PC-9 (cell line): ENCODE measurements around the gene KLHL15. TPM values are rescaled to one million over a fixed set of nuclear protein-coding genes. Genes with fewer than 3 reads are reported as not detected.
"Not testable (repeated sequence)": the region's sequence is repeated elsewhere in the genome, so short reads cannot be mapped to it uniquely, and the experiment has no call there.

ENCODE experiments used
- BruUV-seq: library from RNA; stranded (reverse); fragments of 400-500 nt; replicated peaks from 2 replicates; lab custom pipeline; 2021; lab: Mats Ljungman, UMichigan
- CTCF ChIA-PET: fragments of 300-600 bp; sonication (Branson Sonifier 250); formaldehyde crosslinking; loops from one replicate; lab custom pipeline; 2022; ENCODE audit warnings: antibody characterized with exemption; lab: Charles Lee
- POLR2A ChIA-PET: fragments of 300-600 bp; sonication (Branson Sonifier 250); formaldehyde crosslinking; loops from one replicate; lab custom pipeline; 2022; ENCODE audit warnings: antibody characterized with exemption; ENCODE audit not compliant: unreplicated experiment; lab: Charles Lee
- DNase-seq, 2 experiments: peaks; one replicate each; pipeline versions ENCODE4 v3.0.0 to v3.0.0-alpha.2; 2015 to 2022; ENCODE audit warnings: mixed read lengths in 1 of 2
- H2AFZ ChIP-seq: fragments of 200-600 bp; sonication (generic); 2 replicates; pipeline ENCODE4 v1.8.1; 2017; ENCODE audit warnings: antibody characterized with exemption
- H3F3A ChIP-seq: fragments of 200-600 bp; sonication (generic); 2 replicates; pipeline ENCODE4 v1.8.1; 2017; ENCODE audit warnings: antibody characterized with exemption, mild to moderate bottlenecking, low read depth; ENCODE audit not compliant: insufficient read depth
- H3K27ac ChIP-seq: fragments of 200-600 bp; sonication (generic); 2 replicates; pipeline ENCODE4 v1.6.1; 2016; ENCODE audit warnings: mixed run types
- H3K27me3 ChIP-seq: fragments of 200-600 bp; sonication (generic); 2 replicates; pipeline ENCODE4 v1.6.1; 2016; ENCODE audit warnings: low read depth, mixed run types; ENCODE audit not compliant: insufficient read depth
- H3K36me3 ChIP-seq: fragments of 200-600 bp; sonication (generic); 2 replicates; pipeline ENCODE4 v1.6.1; 2016; ENCODE audit warnings: low read depth, mixed run types
- H3K4me1 ChIP-seq: fragments of 200-600 bp; sonication (generic); replicated peaks from 2 replicates; pipeline ENCODE4 v1.6.1; 2016; ENCODE audit warnings: mixed run types; ENCODE audit not compliant: insufficient read depth
- H3K4me2 ChIP-seq: fragments of 200-600 bp; sonication (generic); 2 replicates; pipeline ENCODE4 v1.6.1; 2017; ENCODE audit warnings: mixed run types
- H3K4me3 ChIP-seq: fragments of 200-600 bp; sonication (generic); 2 replicates; pipeline ENCODE4 v1.6.1; 2016; ENCODE audit warnings: mixed run types
- H3K79me2 ChIP-seq: fragments of 200-600 bp; sonication (generic); 2 replicates; pipeline ENCODE4 v1.6.1; 2017; ENCODE audit warnings: low read depth, mixed run types
- H3K9me2 ChIP-seq: fragments of 200-600 bp; sonication (generic); 2 replicates; pipeline ENCODE4 v1.8.1; 2017; ENCODE audit warnings: mild to moderate bottlenecking; ENCODE audit not compliant: insufficient read depth
- H3K9me3 ChIP-seq: fragments of 200-600 bp; sonication (generic); 2 replicates; pipeline ENCODE4 v1.8.1; 2016; ENCODE audit warnings: low read depth; ENCODE audit not compliant: insufficient read depth
- H4K20me1 ChIP-seq: fragments of 200-600 bp; sonication (generic); 2 replicates; pipeline ENCODE4 v1.8.1; 2017; ENCODE audit not compliant: insufficient read depth
- EZH2 ChIP-seq: fragments of 200-600 bp; sonication (generic); IDR thresholded peaks from 2 replicates; pipeline ENCODE4 v1.8.0; 2017; ENCODE audit warnings: antibody characterized with exemption, low read depth
- intact Hi-C: fragments of 100-400 bp; cut with micrococcal nuclease; formaldehyde crosslinking; loops from one replicate; pipeline ENCODE4 v1.10.0; 2022; ENCODE audit not compliant: unreplicated experiment
- total RNA-seq: library from RNA; stranded (reverse); gene quantifications from 2 replicates; pipeline ENCODE4 v1.2.3, GENCODE V29; 2021
- TF ChIP-seq, protein P1 (sequence below): fragments of 200-600 bp; sonication (generic); conservative IDR thresholded peaks from 2 replicates; pipeline ENCODE4 v1.6.1; 2017; ENCODE audit warnings: mixed run types, antibody characterized with exemption, mild to moderate bottlenecking, moderate library complexity

KLHL15 gene
- total RNA-seq, 1 experiment from 2014 or later: 3.7 TPM

DNA sequence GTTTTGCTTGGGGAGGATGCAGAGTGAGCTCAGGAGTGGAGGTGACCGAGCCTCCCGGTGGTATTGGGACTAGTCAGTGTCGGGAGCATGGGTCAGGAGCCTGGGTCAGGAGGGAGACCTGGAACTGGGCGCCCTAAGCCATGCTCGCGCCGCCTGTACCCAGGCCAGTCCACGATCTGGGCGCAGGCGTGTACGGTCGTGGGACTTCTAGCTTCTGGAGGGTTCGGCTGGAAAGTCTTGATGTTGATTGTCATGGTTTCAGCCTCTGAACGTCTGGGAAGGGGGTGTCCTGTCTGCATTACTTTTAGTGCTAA is 28.0 kb upstream of the KLHL15 start:
- ChIA-PET POLR2A (interaction anchor here (1.3 kb wide), 1 partner anchor 28 kb away, joined by 10 read pairs; the partner anchor contains the start of gene KLHL15), CTCF (interaction anchor here (0.6 kb wide), 1 partner anchor 146 kb away, joined by 3 read pairs; no protein-coding TSS in a partner anchor)
- TF ChIP-seq, protein P1, sequence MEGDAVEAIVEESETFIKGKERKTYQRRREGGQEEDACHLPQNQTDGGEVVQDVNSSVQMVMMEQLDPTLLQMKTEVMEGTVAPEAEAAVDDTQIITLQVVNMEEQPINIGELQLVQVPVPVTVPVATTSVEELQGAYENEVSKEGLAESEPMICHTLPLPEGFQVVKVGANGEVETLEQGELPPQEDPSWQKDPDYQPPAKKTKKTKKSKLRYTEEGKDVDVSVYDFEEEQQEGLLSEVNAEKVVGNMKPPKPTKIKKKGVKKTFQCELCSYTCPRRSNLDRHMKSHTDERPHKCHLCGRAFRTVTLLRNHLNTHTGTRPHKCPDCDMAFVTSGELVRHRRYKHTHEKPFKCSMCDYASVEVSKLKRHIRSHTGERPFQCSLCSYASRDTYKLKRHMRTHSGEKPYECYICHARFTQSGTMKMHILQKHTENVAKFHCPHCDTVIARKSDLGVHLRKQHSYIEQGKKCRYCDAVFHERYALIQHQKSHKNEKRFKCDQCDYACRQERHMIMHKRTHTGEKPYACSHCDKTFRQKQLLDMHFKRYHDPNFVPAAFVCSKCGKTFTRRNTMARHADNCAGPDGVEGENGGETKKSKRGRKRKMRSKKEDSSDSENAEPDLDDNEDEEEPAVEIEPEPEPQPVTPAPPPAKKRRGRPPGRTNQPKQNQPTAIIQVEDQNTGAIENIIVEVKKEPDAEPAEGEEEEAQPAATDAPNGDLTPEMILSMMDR: no peak
- no peak for TF ChIP-seq EZH2
- intact Hi-C loops: loop anchor here (2.0 kb wide), 1 partner anchor 272 kb away; the partner anchor contains the start of gene SAT1
- H3K9me3 ChIP-seq: no peaks in the 10 kb centered on the region
- peak overlapping the region; percentile 66; the same call in 1 of the 2 replicates for H2AFZ ChIP-seq
- H3K4me3 ChIP-seq: no peak overlapping the region
- H3K79me2 ChIP-seq: peaks cover 27% of the 10 kb centered on the region
- TSS peak; percentile 72 for BruUV-seq
- H3K27ac ChIP-seq: no peak overlapping the region; the same call in 1 of the 2 replicates
- H4K20me1 ChIP-seq: peaks cover 16% of the 10 kb centered on the region
- H3K9me2 ChIP-seq: no peaks in the 10 kb centered on the region
- H3K4me2 ChIP-seq: no peak overlapping the region
- no peak for DNase-seq
- H3K36me3 ChIP-seq: peaks cover 25% of the 10 kb centered on the region
- peaks cover 10% of the 10 kb centered on the region; the same call in 1 of the 2 replicates for H3K4me1 ChIP-seq
- peaks cover 16% of the 10 kb centered on the region for H3F3A ChIP-seq
- no peaks in the 10 kb centered on the region for H3K27me3 ChIP-seq

DNA sequence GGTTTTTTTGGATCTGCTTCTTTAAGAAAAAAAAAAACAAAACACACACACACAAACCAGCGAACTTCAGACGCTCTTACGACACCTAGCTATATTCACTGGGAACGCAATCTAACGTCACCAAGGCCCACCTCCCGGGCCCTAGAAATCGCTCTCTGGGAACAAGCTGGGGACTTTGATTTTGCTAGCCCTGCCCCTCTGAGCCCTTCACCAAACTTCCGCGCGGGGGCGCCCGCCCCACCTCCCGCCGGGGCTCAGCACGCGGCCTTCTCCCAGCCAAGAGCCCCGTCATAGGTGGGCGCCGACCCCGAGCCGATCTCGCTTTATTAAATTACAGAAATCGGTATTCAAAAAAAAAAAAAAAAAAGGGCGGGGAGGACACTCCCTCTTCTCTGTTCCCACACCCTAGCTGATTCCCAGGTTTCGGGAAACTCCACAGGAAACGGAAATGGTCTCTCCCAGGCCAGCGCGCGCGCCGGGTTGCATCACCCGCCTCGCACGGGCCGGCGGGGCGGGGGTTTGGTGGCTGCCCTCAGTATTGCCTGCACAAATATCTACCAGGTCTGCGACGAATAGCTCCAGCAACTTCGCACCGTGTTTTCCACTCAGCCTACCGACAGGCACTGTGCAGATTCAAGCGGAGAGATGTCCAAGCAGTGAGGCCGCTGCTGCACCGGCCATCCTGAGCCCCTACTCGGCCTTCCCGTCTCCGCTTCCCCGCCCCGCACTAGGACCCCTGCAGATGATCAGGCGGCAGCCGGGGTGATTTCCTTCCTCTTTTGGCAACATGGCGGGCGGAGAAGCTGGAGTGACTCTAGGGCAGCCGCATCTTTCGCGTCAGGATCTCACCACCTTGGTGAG is 27.4 kb upstream of the KLHL15 start, which contains the start of gene EIF2S3:
Gene EIF2S3 (plus strand): TSS at position 775 of the 861 bp plus-strand sequence. CDS start 13 bp downstream, at position 788.
- peaks cover 10% of the 10 kb centered on the region; the same call in 1 of the 2 replicates for H3K4me1 ChIP-seq
- ChIA-PET CTCF (interaction anchor here (0.6 to 1.3 kb wide), 5 partner anchors 29 to 387 kb away, joined by 3 to 20 read pairs (median 6); partner anchors contain the start of gene PRDX4), POLR2A (interaction anchor here (0.6 to 1.3 kb wide), 5 partner anchors 27 to 311 kb away, joined by 4 to 28 read pairs (median 9); partner anchors contain the start of genes ACOT9 and KLHL15)
- H3K27ac ChIP-seq: no peak within 1 kb of the TSS; the same call in 1 of the 2 replicates
- H3K9me3 ChIP-seq: no peaks in the 10 kb centered on the region
- no peaks in the 10 kb centered on the region for H3K27me3 ChIP-seq
- H3K9me2 ChIP-seq: no peaks in the 10 kb centered on the region
- intact Hi-C loops: loop anchor here (1.0 to 2.0 kb wide), 5 partner anchors 29 to 312 kb away; partner anchors contain the start of genes CXorf58, SAT1 and ZFX
- H4K20me1 ChIP-seq: peaks cover 10% of the 10 kb centered on the region
- peak; percentile 87 to 88 for DNase-seq
- BruUV-seq: TSS peak; percentile 83
- peaks cover 21% of the 10 kb centered on the region for H3K79me2 ChIP-seq
- H3K4me2 ChIP-seq: no peak within 1 kb of the TSS; the same call in 1 of the 2 replicates
- H3K36me3 ChIP-seq: peaks cover 20% of the 10 kb centered on the region
- H2AFZ ChIP-seq: peak within 1 kb of the TSS; percentile 82
- peaks cover 11% of the 10 kb centered on the region for H3F3A ChIP-seq
- no peak within 1 kb of the TSS; the same call in 1 of the 2 replicates for H3K4me3 ChIP-seq
- TF ChIP-seq, protein P1: peak; percentile 66
- no peak for TF ChIP-seq EZH2

DNA sequence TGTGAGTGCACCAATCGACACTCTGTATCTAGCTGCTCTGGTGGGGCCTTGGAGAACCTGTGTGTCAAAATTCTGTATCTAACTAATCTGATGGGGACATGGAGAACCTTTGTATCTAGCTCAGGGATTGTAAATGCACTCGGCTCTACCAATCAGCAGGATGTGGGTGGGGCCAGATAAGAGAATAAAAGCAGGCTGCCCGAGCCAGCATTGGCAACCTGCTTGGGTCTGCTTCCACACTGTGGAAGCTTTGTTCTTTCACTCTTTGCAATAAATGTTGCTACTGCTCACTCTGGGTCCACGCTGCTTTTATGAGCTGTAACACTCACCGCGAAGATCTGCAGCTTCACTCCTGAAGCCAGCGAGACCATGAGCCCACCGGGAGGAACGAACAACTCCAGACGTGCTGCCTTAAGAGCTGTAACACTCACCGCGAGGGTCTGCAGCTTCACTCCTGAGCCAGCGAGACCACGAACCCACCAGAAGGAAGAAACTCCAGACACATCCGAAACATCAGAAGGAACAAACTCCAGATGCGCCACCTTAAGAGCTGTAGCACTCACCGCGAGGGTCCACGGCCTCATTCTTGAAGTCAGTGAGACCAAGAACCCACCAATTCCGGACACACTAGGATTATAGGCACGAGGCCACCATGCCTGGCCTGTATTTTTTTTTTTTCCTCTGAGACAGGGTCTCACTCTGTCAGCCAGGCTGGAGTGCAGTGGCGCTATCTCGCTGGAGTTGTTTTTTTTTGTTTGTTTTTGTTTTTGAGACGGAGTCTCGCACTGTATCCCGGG is 23.7 kb upstream of the KLHL15 start:
- H3K9me2 ChIP-seq, H3K79me2 ChIP-seq, H3K4me3 ChIP-seq, DNase-seq, H3K9me3 ChIP-seq, H3K4me2 ChIP-seq, BruUV-seq, H4K20me1 ChIP-seq, CTCF ChIA-PET, H2AFZ ChIP-seq, intact Hi-C loops, POLR2A ChIA-PET, H3K4me1 ChIP-seq, H3K27me3 ChIP-seq, H3K36me3 ChIP-seq, H3K27ac ChIP-seq, H3F3A ChIP-seq: not testable (repeated sequence)

DNA sequence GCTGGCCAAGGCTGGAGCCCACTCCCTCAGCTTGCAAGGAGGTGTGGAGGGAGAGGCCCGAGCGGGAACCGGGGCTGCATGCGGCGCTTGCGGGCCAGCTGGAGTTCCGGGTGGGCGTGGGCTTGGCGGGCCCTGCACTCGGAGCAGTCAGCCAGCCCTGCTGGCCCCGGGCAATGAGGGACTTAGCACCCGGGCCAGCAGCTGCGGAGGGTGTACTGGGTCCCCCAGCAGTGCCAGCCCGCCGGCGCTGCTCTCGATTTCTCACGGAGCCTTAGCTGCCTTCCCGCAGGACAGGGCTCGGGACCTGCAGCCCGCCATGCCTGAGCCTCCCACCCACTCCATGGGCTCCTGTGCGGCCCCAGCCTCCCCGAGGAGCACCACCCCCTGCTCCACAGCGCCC is 22.7 kb upstream of the KLHL15 start:
- H3K79me2 ChIP-seq, H3K9me2 ChIP-seq, H3K4me2 ChIP-seq, H2AFZ ChIP-seq, H3K4me1 ChIP-seq, H3K27ac ChIP-seq, POLR2A ChIA-PET, H3K9me3 ChIP-seq, H4K20me1 ChIP-seq, BruUV-seq, H3K4me3 ChIP-seq, H3F3A ChIP-seq, CTCF ChIA-PET, H3K36me3 ChIP-seq, DNase-seq, H3K27me3 ChIP-seq, intact Hi-C loops: not testable (repeated sequence)

DNA sequence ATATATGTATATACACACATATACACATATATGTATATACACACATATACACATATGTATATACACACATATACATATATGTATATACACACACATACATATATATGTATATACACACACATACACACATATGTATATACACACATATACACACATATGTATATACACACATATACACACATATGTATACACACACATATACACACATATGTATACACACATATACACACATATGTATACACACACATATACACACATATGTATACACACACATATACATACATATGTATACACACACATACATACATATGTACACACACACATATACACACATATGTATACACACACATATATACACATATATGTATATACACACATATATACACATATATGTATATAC is 19.1 kb upstream of the KLHL15 start:
- H3K4me3 ChIP-seq, H3K27ac ChIP-seq, H3K9me3 ChIP-seq, DNase-seq, POLR2A ChIA-PET, H3K4me2 ChIP-seq, BruUV-seq, H3K36me3 ChIP-seq, H3F3A ChIP-seq, H3K9me2 ChIP-seq, H3K27me3 ChIP-seq, H3K79me2 ChIP-seq, H3K4me1 ChIP-seq, CTCF ChIA-PET, intact Hi-C loops, H4K20me1 ChIP-seq, H2AFZ ChIP-seq: not testable (repeated sequence)
